OCI-LY1 (cell line): ENCODE results near the gene MILR1.

Experiments
- H2AFZ ChIP-seq: fragments of 200-600 bp; sonication (generic), shearing (Covaris generic); 2 replicates; pipeline ENCODE4 v1.6.0; 2014; ENCODE audit warnings: antibody characterized with exemption, mild to moderate bottlenecking, low read length
- H3F3A ChIP-seq: fragments of 200-600 bp; sonication (generic), shearing (Covaris generic); 2 replicates; pipeline ENCODE4 v1.6.0; 2014; ENCODE audit warnings: mild to moderate bottlenecking, antibody characterized with exemption, low read length, moderate library complexity; ENCODE audit not compliant: insufficient read depth
- H3K27ac ChIP-seq: fragments of 200-600 bp; sonication (generic); 2 replicates; pipeline ENCODE4 v1.5.1; 2014; ENCODE audit warnings: low read length, mixed run types, mild to moderate bottlenecking, low read depth; ENCODE audit not compliant: poor library complexity, severe bottlenecking
- H3K27me3 ChIP-seq: fragments of 200-600 bp; sonication (generic); 2 replicates; pipeline ENCODE4 v1.6.0; 2014; ENCODE audit warnings: antibody characterized with exemption, mild to moderate bottlenecking, low read length, moderate library complexity; ENCODE audit not compliant: insufficient read depth
- H3K36me3 ChIP-seq: fragments of 200-600 bp; sonication (generic); 2 replicates; pipeline ENCODE4 v1.6.1; 2014; ENCODE audit warnings: mild to moderate bottlenecking, antibody characterized with exemption, low read length, moderate library complexity, mixed read lengths; ENCODE audit not compliant: insufficient read depth
- H3K4me1 ChIP-seq: fragments of 200-600 bp; sonication (generic); 2 replicates; pipeline ENCODE4 v1.5.1; 2014; ENCODE audit warnings: mild to moderate bottlenecking, low read length, moderate library complexity; ENCODE audit not compliant: insufficient read depth, severe bottlenecking
- H3K4me2 ChIP-seq: fragments of 200-600 bp; sonication (generic), shearing (Covaris generic); 2 replicates; pipeline ENCODE4 v1.6.1; 2014; ENCODE audit warnings: low read length
- H3K4me3 ChIP-seq: fragments of 200-600 bp; sonication (generic); 2 replicates; pipeline ENCODE4 v1.5.1; 2014; ENCODE audit warnings: low read length, low read depth, mild to moderate bottlenecking, mixed read lengths; ENCODE audit not compliant: poor library complexity, severe bottlenecking
- H3K79me2 ChIP-seq: fragments of 200-600 bp; shearing (Covaris generic); 2 replicates; pipeline ENCODE4 v1.6.1; 2016; ENCODE audit warnings: mixed run types, low read length, mixed read lengths; ENCODE audit not compliant: insufficient read depth
- H3K9ac ChIP-seq: fragments of 200-600 bp; sonication (generic), shearing (Covaris generic); 2 replicates; pipeline ENCODE4 v1.6.1; 2014; ENCODE audit warnings: mild to moderate bottlenecking, low read length, mixed read lengths
- H3K9me2 ChIP-seq: fragments of 200-600 bp; sonication (generic), shearing (Covaris generic); 2 replicates; pipeline ENCODE4 v1.6.1; 2014; ENCODE audit warnings: low read depth, mild to moderate bottlenecking, low read length, mixed read lengths
- H3K9me3 ChIP-seq: fragments of 200-600 bp; shearing (Covaris generic); 2 replicates; pipeline ENCODE4 v1.6.1; 2014; ENCODE audit warnings: low read length, mixed read lengths
- H4K20me1 ChIP-seq: fragments of 200-600 bp; sonication (generic), shearing (Covaris generic); 2 replicates; pipeline ENCODE4 v1.6.0; 2016; ENCODE audit warnings: mild to moderate bottlenecking, low read length; ENCODE audit not compliant: insufficient read depth
- EZH2 ChIP-seq: fragments of 200-600 bp; sonication (generic), shearing (Covaris generic); IDR thresholded peaks from 2 replicates; pipeline ENCODE4 v1.8.0; 2017; ENCODE audit warnings: borderline replicate concordance, mixed run types, mild to moderate bottlenecking, antibody characterized with exemption, low read length, moderate library complexity, mixed read lengths
- TF ChIP-seq, protein P1 (sequence below): fragments of 200-600 bp; sonication (generic), shearing (Covaris generic); IDR thresholded peaks from 2 replicates; pipeline ENCODE4 v1.5.1; 2017; ENCODE audit warnings: mild to moderate bottlenecking, antibody characterized with exemption, low read length, moderate library complexity, mixed read lengths

MILR1 gene

GRCh38 chr17:64455993-64456885, 7.3 kb downstream of the MILR1 start:
- H3K27ac ChIP-seq: peak overlapping the region; percentile 89
- peak overlapping the region; percentile 19 for H3K4me3 ChIP-seq

DNA sequence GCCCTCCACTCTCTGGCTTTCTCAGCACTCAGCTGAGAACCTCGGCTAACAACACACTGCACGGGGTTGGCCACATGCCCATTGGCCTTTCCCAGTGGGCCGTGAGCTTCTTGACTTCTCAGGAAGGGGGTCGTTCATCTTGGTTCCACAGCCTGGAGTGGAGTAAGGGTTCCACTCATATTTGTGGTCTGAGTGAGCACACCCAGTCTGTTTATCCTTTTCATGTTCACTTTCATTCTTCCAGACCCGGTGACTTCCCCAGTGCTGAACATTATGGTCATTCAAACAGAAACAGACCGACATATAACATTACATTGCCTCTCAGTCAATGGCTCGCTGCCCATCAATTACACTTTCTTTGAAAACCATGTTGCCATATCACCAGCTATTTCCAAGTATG, 8.2 kb downstream of the MILR1 start:
- Histone ChIP-seq H3K9ac (no peak overlapping the region), H3K36me3 (peaks cover 68% of the 10 kb centered on the region), H3K79me2 (no peaks in the 10 kb centered on the region), H2AFZ (no peak overlapping the region), H3K4me1 (peaks cover 50% of the 10 kb centered on the region), H3K9me3 (no peaks in the 10 kb centered on the region), H3K4me2 (no peak overlapping the region), H4K20me1 (no peaks in the 10 kb centered on the region), H3K4me3 (no peak overlapping the region), H3F3A (no peaks in the 10 kb centered on the region), H3K9me2 (no peaks in the 10 kb centered on the region), H3K27ac (peak overlapping the region; percentile 89), H3K27me3 (no peaks in the 10 kb centered on the region)
- TF ChIP-seq EZH2: no peak
- TF ChIP-seq, protein P1, sequence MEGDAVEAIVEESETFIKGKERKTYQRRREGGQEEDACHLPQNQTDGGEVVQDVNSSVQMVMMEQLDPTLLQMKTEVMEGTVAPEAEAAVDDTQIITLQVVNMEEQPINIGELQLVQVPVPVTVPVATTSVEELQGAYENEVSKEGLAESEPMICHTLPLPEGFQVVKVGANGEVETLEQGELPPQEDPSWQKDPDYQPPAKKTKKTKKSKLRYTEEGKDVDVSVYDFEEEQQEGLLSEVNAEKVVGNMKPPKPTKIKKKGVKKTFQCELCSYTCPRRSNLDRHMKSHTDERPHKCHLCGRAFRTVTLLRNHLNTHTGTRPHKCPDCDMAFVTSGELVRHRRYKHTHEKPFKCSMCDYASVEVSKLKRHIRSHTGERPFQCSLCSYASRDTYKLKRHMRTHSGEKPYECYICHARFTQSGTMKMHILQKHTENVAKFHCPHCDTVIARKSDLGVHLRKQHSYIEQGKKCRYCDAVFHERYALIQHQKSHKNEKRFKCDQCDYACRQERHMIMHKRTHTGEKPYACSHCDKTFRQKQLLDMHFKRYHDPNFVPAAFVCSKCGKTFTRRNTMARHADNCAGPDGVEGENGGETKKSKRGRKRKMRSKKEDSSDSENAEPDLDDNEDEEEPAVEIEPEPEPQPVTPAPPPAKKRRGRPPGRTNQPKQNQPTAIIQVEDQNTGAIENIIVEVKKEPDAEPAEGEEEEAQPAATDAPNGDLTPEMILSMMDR: no peak

More at GRCh38 chr17:64455993-64456885, 7.3 kb downstream of the MILR1 start:
- Histone ChIP-seq H3K36me3 (peaks cover 66% of the 10 kb centered on the region), H3K27me3 (no peaks in the 10 kb centered on the region), H3K4me2 (peak overlapping the region; percentile 46; the same call in 1 of the 2 replicates), H2AFZ (peak overlapping the region; percentile 47; the same call in 1 of the 2 replicates), H3K9ac (peak overlapping the region; percentile 33; the same call in 1 of the 2 replicates), H4K20me1 (no peaks in the 10 kb centered on the region), H3F3A (no peaks in the 10 kb centered on the region), H3K9me2 (no peaks in the 10 kb centered on the region), H3K9me3 (no peaks in the 10 kb centered on the region), H3K4me1 (peaks cover 50% of the 10 kb centered on the region), H3K79me2 (no peaks in the 10 kb centered on the region)
- TF ChIP-seq EZH2: no peak
- TF ChIP-seq, protein P1: no peak

GRCh38 chr17:64458756-64459155, 9.8 kb downstream of the MILR1 start:
- H3K9me3 ChIP-seq: no peaks in the 10 kb centered on the region
- no peak overlapping the region for H3K9ac ChIP-seq
- H3K4me2 ChIP-seq: no peak overlapping the region
- no peaks in the 10 kb centered on the region for H3K79me2 ChIP-seq
- peaks cover 35% of the 10 kb centered on the region for H3K4me1 ChIP-seq
- no peaks in the 10 kb centered on the region for H3K27me3 ChIP-seq
- H3K4me3 ChIP-seq: no peak overlapping the region
- H2AFZ ChIP-seq: no peak overlapping the region
- no peaks in the 10 kb centered on the region for H4K20me1 ChIP-seq
- no peak overlapping the region for H3K27ac ChIP-seq
- H3K9me2 ChIP-seq: no peaks in the 10 kb centered on the region
- peaks cover 61% of the 10 kb centered on the region; the same call in 1 of the 2 replicates for H3K36me3 ChIP-seq
- no peak for TF ChIP-seq EZH2
- TF ChIP-seq, protein P1: no peak
- H3F3A ChIP-seq: no peaks in the 10 kb centered on the region
